Panc1 (cell line): Measurements from ENCODE around the gene TFDP2. TPM values are rescaled to one million over a fixed set of nuclear protein-coding genes. Genes with fewer than 3 reads are reported as not detected.
A peak's percentile ranks its signal among the peaks of the same experiment; 100 is the strongest.

ENCODE experiments used
- ATAC-seq: fragments of 200-7000 bp; cut with Tn5 transposase; 2 replicates; pipeline ENCODE4 v1.9.1; 2020; ENCODE audit warnings: mild to moderate bottlenecking, moderate library complexity
- Bru-seq: library from RNA; stranded (reverse); fragments of 400-500 nt; gene quantifications from one replicate; lab custom pipeline; 2021; lab: Mats Ljungman, UMichigan
- BruChase-seq, 2 experiments: library from RNA; stranded (reverse); fragments of 400-500 nt; gene quantifications; one replicate each; lab custom pipeline; 2021; lab: Mats Ljungman, UMichigan
- BruUV-seq: library from RNA; stranded (reverse); fragments of 400-500 nt; replicated peaks from 2 replicates; lab custom pipeline; 2021; lab: Mats Ljungman, UMichigan
- CTCF ChIA-PET: fragments of 300-600 bp; sonication (Branson Sonifier 250); formaldehyde crosslinking; loops from one replicate; lab custom pipeline; 2022; ENCODE audit warnings: antibody characterized with exemption; lab: Charles Lee
- POLR2A ChIA-PET: fragments of 300-600 bp; sonication (Branson Sonifier 250); formaldehyde crosslinking; loops from one replicate; lab custom pipeline; 2022; ENCODE audit warnings: antibody characterized with exemption; lab: Charles Lee
- DNase-seq: peaks from one replicate; pipeline ENCODE4 v3.0.0-alpha.2; 2010; ENCODE audit warnings: low read depth, low spot score
- H3K27ac ChIP-seq: 2 replicates; pipeline ENCODE4 v1.5.1; 2011; ENCODE audit warnings: mild to moderate bottlenecking, low read length, inconsistent platforms
- H3K27me3 ChIP-seq: fragments of 200-500 bp; sonication (Bioruptor generic); 2 replicates; pipeline ENCODE4 v1.6.0; 2014; ENCODE audit warnings: low read length, inconsistent platforms; ENCODE audit not compliant: control insufficient read depth, insufficient read depth
- H3K36me3 ChIP-seq: fragments of 200-500 bp; sonication (Bioruptor generic); 2 replicates; pipeline ENCODE4 v1.5.1; 2014; ENCODE audit warnings: inconsistent platforms, mild to moderate bottlenecking, low read length, moderate library complexity; ENCODE audit not compliant: control insufficient read depth, insufficient read depth
- H3K4me1 ChIP-seq: 2 replicates; pipeline ENCODE4 v1.5.1; 2011; ENCODE audit warnings: inconsistent platforms, mild to moderate bottlenecking, low read length, moderate library complexity; ENCODE audit not compliant: control insufficient read depth, insufficient read depth
- H3K4me3 ChIP-seq, 2 experiments: 2 replicates each; pipeline ENCODE4 v1.5.1; 2011 to 2012; ENCODE audit warnings: low read depth in 2 of 2, low read length in 2 of 2, mild to moderate bottlenecking in 2 of 2, inconsistent platforms in 1 of 2, moderate library complexity in 1 of 2
- H3K9me3 ChIP-seq: fragments of 200-500 bp; sonication (Bioruptor generic); 2 replicates; pipeline ENCODE4 v1.5.1; 2014; ENCODE audit warnings: low read depth, mild to moderate bottlenecking, inconsistent platforms, low read length, moderate library complexity; ENCODE audit not compliant: control insufficient read depth, insufficient read depth
- POLR2AphosphoS5 ChIP-seq: IDR thresholded peaks from 2 replicates; pipeline ENCODE4 v1.6.1; 2012; ENCODE audit warnings: mild to moderate bottlenecking, low read depth, low read length, moderate library complexity
- REST ChIP-seq, 2 experiments: IDR thresholded peaks; 2 replicates each; pipeline ENCODE4 v1.6.1; 2011 to 2012; ENCODE audit warnings: low read depth in 2 of 2, control low read depth in 1 of 2, low read length in 1 of 2, mild to moderate bottlenecking in 1 of 2, moderate library complexity in 1 of 2; ENCODE audit not compliant: insufficient read depth in 1 of 2
- SIN3A ChIP-seq: IDR thresholded peaks from 2 replicates; pipeline ENCODE4 v1.6.1; 2012; ENCODE audit warnings: low read depth, mild to moderate bottlenecking, low read length, moderate library complexity, borderline replicate concordance; ENCODE audit not compliant: insufficient read depth
- TCF7L2 ChIP-seq: IDR thresholded peaks from 2 replicates; pipeline ENCODE4 v1.6.1; 2011; ENCODE audit warnings: mild to moderate bottlenecking, low read depth, low read length, inconsistent platforms
- in situ Hi-C: cut with HindIII; loops from 2 replicates; pipeline ENCODE4 v1.10.0; 2016; ENCODE audit warnings: low sequenced_read_pairs, low pct_unique_long_range_greater_than_20kb
- intact Hi-C: fragments of 100-400 bp; cut with micrococcal nuclease; formaldehyde crosslinking; loops from one replicate; pipeline ENCODE4 v1.10.0; 2022; ENCODE audit not compliant: unreplicated experiment
- long read RNA-seq: library from polyadenylated mRNA; unstranded; transcript quantifications from one replicate; pipeline ENCODE4 v2.0.0, GENCODE V29; 2021; ENCODE audit not compliant: unreplicated experiment
- polyA plus RNA-seq: library from polyadenylated mRNA; unstranded; fragments of >200 nt; gene quantifications from one replicate; pipeline ENCODE4 v1.2.1, GENCODE V29; 2012; ENCODE audit warnings: missing spikeins; ENCODE audit not compliant: insufficient read length
- total RNA-seq: library from RNA; stranded (reverse); gene quantifications from one replicate; pipeline ENCODE4 v1.2.1, GENCODE V29; 2021; ENCODE audit not compliant: unreplicated experiment
- TF ChIP-seq, protein P1 (sequence below): fragments of 450-650 bp; IDR thresholded peaks from 2 replicates; pipeline ENCODE4 v1.5.1; 2017; ENCODE audit warnings: mild to moderate bottlenecking

Gene TFDP2
- total RNA-seq = 66.3 TPM
- polyA plus RNA-seq = 23.9 TPM
- percentile 75 among the genes with signal in this experiment for Bru-seq, nascent RNA
- percentile 60 among the genes with signal in this experiment for BruChase-seq, experiment 1, labeled RNA remaining after a 2-hour chase
- BruChase-seq, experiment 2, labeled RNA remaining after a 6-hour chase = percentile 71 among the genes with signal in this experiment
- long read RNA-seq, full-length matches to known transcripts = 21 of 85 reads
- long read RNA-seq, partial matches to known transcripts = 11 of 85 reads
- long read RNA-seq, other reads (novel, unspliced or antisense) = 53 of 85 reads

DNA sequence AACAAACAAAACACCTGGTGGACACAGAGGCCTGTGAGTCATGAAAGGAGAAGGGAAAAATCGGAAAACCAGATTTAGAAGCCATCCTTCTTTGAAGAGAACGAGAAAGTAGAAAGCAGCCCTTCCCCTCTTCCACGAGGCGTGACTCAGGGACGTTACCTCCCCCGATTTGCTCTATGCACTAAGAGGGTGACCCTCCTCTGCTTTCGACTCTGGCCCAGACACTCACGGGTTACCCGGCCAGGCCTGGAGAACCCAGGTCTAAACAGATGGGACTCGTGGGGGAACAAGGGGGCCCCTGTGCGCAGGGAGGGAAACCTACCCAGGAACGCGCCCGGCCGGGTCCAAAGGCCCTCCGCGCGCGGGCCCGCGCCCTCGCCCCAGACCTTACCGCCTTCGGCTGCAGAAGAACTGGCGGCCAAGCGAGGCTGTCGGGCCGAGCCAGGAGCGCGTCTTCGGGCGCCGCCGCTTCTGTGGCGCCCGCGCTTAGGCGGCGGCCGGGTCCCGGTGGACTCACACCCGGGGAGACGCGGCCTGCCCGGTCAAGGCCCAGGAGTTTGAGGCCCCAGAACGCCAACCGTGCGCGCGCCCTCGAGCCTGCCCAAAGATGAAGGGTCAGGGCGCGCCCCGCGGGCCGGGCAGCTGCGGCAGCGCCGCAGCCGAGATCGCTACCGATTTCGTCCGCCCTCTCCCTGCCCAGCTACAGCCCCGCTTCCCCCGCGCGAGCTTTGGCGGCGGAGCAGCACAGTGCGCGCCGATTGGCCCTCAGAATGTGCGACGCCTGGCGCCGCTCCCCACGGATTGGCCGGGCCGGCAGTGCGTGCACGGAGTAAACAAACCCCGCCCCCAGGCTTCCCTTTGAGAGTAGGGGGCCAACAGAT, at the start of gene TFDP2:
TSS of gene TFDP2 (minus strand) at position 753 of the 881 bp plus-strand sequence. CDS start 47,795 bp downstream, outside the sequence.
- H3K9me3 ChIP-seq = no peaks in the 10 kb centered on the region
- 0 out of 4 replicates have a peak, but pooled peaks of 1 of the 2 experiments have one; percentile 12 for TF ChIP-seq REST (IDR thresholded peaks at IDR 0.05; ENCODE audit: insufficient read depth in 1 of 2, low read depth in 2 of 2, low read length in 1 of 2)
- peak; percentile 54; the same call in 1 of the 2 replicates for TF ChIP-seq POLR2AphosphoS5
- TF ChIP-seq, protein P1, sequence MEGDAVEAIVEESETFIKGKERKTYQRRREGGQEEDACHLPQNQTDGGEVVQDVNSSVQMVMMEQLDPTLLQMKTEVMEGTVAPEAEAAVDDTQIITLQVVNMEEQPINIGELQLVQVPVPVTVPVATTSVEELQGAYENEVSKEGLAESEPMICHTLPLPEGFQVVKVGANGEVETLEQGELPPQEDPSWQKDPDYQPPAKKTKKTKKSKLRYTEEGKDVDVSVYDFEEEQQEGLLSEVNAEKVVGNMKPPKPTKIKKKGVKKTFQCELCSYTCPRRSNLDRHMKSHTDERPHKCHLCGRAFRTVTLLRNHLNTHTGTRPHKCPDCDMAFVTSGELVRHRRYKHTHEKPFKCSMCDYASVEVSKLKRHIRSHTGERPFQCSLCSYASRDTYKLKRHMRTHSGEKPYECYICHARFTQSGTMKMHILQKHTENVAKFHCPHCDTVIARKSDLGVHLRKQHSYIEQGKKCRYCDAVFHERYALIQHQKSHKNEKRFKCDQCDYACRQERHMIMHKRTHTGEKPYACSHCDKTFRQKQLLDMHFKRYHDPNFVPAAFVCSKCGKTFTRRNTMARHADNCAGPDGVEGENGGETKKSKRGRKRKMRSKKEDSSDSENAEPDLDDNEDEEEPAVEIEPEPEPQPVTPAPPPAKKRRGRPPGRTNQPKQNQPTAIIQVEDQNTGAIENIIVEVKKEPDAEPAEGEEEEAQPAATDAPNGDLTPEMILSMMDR = no peak
- TF ChIP-seq TCF7L2 = peak; percentile 56; the same call in 1 of the 2 replicates
- peak; percentile 92 for TF ChIP-seq SIN3A
- H3K4me3 ChIP-seq = peak within 1 kb of the TSS; percentile 80 to 89
- ATAC-seq (peak; percentile 99), DNase-seq (no peak)
- POLR2A ChIA-PET = no interaction called here
- peak within 1 kb of the TSS; percentile 87 for H3K27ac ChIP-seq
- BruUV-seq = no TSS peak
- no peaks in the 10 kb centered on the region; the same call in 1 of the 2 replicates for H3K27me3 ChIP-seq
- in situ Hi-C loops = no loop called here
- no peaks in the 10 kb centered on the region; the same call in 1 of the 2 replicates for H3K36me3 ChIP-seq
- peaks cover 35% of the 10 kb centered on the region for H3K4me1 ChIP-seq
- CTCF ChIA-PET = interaction anchor here (1.3 kb wide), 1 partner anchor 24 kb away, joined by 3 read pairs; no protein-coding TSS in a partner anchor
- intact Hi-C loops = no loop called here

GRCh38 chr3:142188846-142189245, 39.5 kb upstream of the TFDP2 start:
- no peak overlapping the region for H3K27ac ChIP-seq
- H3K9me3 ChIP-seq = no peaks in the 10 kb centered on the region
- no peaks in the 10 kb centered on the region for H3K4me1 ChIP-seq
- in situ Hi-C loops (no loop called here), intact Hi-C loops (no loop called here)
- no peak overlapping the region for H3K4me3 ChIP-seq
- no peaks in the 10 kb centered on the region for H3K27me3 ChIP-seq
- H3K36me3 ChIP-seq = no peaks in the 10 kb centered on the region; the same call in 1 of the 2 replicates
- DNase-seq (no peak), ATAC-seq (no peak)
- TF ChIP-seq TCF7L2 (no peak), REST (IDR thresholded peaks at IDR 0.05; ENCODE audit: insufficient read depth in 1 of 2, low read depth in 2 of 2, low read length in 1 of 2) (no peak), POLR2AphosphoS5 (no peak), SIN3A (no peak)
- TF ChIP-seq, protein P1 = no peak
- BruUV-seq = no TSS peak
- ChIA-PET POLR2A (no interaction called here), CTCF (no interaction called here)
